NK-92 (cell line): ENCODE measurements around the gene OTOF.
"Not testable (repeated sequence)": the region's sequence is repeated elsewhere in the genome, so short reads cannot be mapped to it uniquely, and the experiment has no call there.

ENCODE experiments used
- DNase-seq: peaks from one replicate; lab custom pipeline; 2025; ENCODE audit not compliant: unreplicated experiment; lab: John Stamatoyannopoulos, UW

OTOF gene

GRCh38 chr2:26481706-26482105, 3.8 kb upstream of the OTOF start:
- DNase-seq = no peak

- no peak for DNase-seq
Observed at GRCh38 chr2:26480566-26481423, 2.9 kb upstream of the OTOF start.

- no peak for DNase-seq
Observed at GRCh38 chr2:26479789-26480565, 2.1 kb upstream of the OTOF start.

- no peak for DNase-seq
Observed at GRCh38 chr2:26479131-26479788, 1.3 kb upstream of the OTOF start.

GRCh38 chr2:26478366-26478765, 442 bp upstream of the OTOF start:
- DNase-seq = no peak

- no peak for DNase-seq
Observed at GRCh38 chr2:26477126-26477910, 606 bp downstream of the OTOF start.

- DNase-seq = no peak
Observed at GRCh38 chr2:26475832-26476501, 2.0 kb downstream of the OTOF start.

- DNase-seq = no peak
Observed at GRCh38 chr2:26475037-26475436, 2.9 kb downstream of the OTOF start.

GRCh38 chr2:26474261-26474785, 3.6 kb downstream of the OTOF start:
- no peak for DNase-seq

- DNase-seq = no peak
Observed at GRCh38 chr2:26473796-26474195, 4.1 kb downstream of the OTOF start.

GRCh38 chr2:26472821-26473655, 4.9 kb downstream of the OTOF start:
- no peak for DNase-seq

GRCh38 chr2:26471766-26472706, 5.9 kb downstream of the OTOF start:
- no peak for DNase-seq

GRCh38 chr2:26471289-26471688, 6.6 kb downstream of the OTOF start:
- DNase-seq = no peak

- DNase-seq = no peak
Observed at GRCh38 chr2:26470601-26471260, 7.2 kb downstream of the OTOF start.

GRCh38 chr2:26469955-26470354, 8.0 kb downstream of the OTOF start:
- DNase-seq = no peak

- no peak for DNase-seq
Observed at GRCh38 chr2:26469092-26469710, 8.7 kb downstream of the OTOF start.

- DNase-seq = not testable (repeated sequence)
Observed at GRCh38 chr2:26468544-26468943, 9.4 kb downstream of the OTOF start.
